Tibial nerve (tissue), 4 donors: ENCODE results near the gene GALNT18.

Source experiments
- EP300 ChIP-seq, 2 donors: sonication (generic); formaldehyde crosslinking; IDR thresholded peaks; one replicate each; pipeline ENCODE4 v1.6.1; 2017; ENCODE audit warnings: antibody characterized with exemption in 2 of 2, mild to moderate bottlenecking in 1 of 2
- POLR2A ChIP-seq, 2 donors: fragments of 450-650 bp; IDR thresholded peaks; one replicate each; pipeline ENCODE4 v1.6.1; 2017; ENCODE audit warnings: antibody characterized with exemption in 2 of 2, mild to moderate bottlenecking in 2 of 2, moderate library complexity in 2 of 2
- TF ChIP-seq, protein P1 (sequence below), 5 experiments: fragments of 200-600 bp in 3 of 5; fragments of 450-650 bp in 2 of 5; sonication (generic) in 3 of 5; IDR thresholded peaks; one replicate each; pipeline ENCODE4 v1.5.1; 2016 to 2019; ENCODE audit warnings: antibody characterized with exemption in 5 of 5, mild to moderate bottlenecking in 3 of 5, moderate library complexity in 2 of 5

DNA sequence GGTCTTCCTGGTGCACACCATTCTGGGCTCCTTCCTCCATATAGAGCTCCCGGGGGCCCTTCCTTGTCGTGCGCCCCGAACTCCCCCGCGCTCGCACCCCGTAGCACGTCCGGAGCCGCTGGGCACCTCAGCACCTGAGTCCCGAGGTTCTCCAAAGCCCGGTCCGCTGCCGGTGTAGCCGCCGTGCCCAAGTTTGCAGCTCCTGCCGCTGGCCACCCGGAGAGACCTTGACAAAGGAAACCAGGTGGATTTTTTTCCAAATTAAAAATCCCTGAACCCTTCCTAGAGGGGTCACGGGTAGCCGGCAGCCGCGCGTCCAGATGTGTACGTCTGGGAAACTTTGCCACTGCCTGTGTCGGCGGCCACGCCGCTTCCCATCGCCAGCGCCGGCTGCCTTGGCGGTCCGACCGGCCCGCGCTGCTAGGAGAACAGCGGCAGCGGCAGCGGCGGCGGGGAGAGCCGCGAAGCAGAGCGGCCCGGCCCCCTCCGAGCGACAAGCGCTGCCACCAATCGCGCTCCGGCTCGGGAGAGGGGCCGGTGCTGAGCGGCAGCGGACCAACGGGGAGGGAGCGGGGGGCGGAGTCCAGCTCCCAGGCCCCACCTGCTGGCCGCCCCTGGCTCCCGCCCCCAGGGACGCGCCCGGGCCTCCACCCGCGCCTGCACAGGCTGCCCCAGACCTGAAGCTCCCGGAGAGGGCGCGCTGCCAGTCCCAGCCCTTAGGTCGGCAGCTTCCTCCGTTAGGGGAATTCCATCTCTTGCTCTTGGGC, at the start of gene GALNT18:
- TF ChIP-seq, protein P1, sequence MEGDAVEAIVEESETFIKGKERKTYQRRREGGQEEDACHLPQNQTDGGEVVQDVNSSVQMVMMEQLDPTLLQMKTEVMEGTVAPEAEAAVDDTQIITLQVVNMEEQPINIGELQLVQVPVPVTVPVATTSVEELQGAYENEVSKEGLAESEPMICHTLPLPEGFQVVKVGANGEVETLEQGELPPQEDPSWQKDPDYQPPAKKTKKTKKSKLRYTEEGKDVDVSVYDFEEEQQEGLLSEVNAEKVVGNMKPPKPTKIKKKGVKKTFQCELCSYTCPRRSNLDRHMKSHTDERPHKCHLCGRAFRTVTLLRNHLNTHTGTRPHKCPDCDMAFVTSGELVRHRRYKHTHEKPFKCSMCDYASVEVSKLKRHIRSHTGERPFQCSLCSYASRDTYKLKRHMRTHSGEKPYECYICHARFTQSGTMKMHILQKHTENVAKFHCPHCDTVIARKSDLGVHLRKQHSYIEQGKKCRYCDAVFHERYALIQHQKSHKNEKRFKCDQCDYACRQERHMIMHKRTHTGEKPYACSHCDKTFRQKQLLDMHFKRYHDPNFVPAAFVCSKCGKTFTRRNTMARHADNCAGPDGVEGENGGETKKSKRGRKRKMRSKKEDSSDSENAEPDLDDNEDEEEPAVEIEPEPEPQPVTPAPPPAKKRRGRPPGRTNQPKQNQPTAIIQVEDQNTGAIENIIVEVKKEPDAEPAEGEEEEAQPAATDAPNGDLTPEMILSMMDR (IDR thresholded peaks at IDR 0.05): peak; percentile 41 to 80 (median 73)
- TF ChIP-seq POLR2A (IDR thresholded peaks at IDR 0.05) (peak; percentile 29 to 77), EP300 (IDR thresholded peaks at IDR 0.05) (peak in 1 of 2 donors; percentile 73)
